ENCODE measurements around the gene GALNT18. TPM values are rescaled to one million over a fixed set of nuclear protein-coding genes. Genes with fewer than 3 reads are reported as not detected.

The GALNT18 gene
- polyA plus RNA-seq, 1 donor from 2014 or later, result 7.6 TPM

DNA sequence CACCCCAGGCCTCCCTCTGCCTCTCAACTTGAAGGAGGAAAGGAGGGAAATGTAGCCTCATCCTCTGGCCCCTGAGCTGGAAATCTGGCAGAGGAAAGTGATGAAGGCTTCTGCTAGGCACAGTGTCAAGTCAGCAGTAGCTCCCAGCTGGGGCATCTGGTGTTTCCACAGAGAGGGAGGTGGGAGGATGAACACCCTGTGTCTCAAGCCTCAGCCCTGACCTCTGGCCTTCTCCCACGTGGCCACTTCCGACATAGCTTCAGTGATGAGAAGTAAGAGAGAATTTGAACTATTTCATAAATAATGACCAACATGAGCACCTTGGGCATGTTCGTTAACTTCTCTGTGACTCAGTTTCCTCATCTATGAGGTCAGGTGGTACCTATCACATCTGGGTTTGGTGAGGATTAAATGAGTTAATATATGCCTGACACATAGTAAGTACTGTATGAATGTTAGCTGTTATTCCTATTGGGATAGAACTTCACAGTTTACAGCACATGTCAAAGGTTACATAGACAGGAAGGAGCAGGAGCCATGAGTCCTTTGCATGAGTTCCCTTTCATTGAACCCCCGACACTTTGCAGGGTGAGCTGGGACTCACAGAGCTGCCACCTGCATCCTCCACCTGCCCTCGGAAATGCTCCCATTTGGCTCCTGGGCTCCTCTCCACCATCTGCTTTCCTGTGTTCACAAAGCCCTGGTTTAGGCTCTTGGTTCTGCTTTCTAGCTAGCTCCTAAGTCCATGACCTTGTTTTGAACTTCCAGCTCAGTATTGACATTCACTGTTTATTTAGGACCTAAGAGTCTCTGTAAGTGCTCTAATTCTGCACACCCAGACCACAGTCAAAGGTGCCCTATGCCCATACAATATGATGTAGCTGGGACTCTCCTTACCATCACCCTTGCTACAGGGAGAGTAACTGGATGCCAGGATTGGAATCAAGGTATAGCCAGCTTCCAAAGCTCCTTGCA is 330.5 kb downstream of the GALNT18 start:
- H3K4me2 ChIP-seq (ENCODE audit: low read length), result no peak overlapping the region
- TF ChIP-seq, protein P1, sequence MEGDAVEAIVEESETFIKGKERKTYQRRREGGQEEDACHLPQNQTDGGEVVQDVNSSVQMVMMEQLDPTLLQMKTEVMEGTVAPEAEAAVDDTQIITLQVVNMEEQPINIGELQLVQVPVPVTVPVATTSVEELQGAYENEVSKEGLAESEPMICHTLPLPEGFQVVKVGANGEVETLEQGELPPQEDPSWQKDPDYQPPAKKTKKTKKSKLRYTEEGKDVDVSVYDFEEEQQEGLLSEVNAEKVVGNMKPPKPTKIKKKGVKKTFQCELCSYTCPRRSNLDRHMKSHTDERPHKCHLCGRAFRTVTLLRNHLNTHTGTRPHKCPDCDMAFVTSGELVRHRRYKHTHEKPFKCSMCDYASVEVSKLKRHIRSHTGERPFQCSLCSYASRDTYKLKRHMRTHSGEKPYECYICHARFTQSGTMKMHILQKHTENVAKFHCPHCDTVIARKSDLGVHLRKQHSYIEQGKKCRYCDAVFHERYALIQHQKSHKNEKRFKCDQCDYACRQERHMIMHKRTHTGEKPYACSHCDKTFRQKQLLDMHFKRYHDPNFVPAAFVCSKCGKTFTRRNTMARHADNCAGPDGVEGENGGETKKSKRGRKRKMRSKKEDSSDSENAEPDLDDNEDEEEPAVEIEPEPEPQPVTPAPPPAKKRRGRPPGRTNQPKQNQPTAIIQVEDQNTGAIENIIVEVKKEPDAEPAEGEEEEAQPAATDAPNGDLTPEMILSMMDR (IDR thresholded peaks at IDR 0.05; ENCODE audit: poor library complexity, severe bottlenecking), result no peak
- no peak for TF ChIP-seq EP300 (conservative IDR thresholded peaks at IDR 0.05; ENCODE audit: poor library complexity, severe bottlenecking)
- TF ChIP-seq SMC3 (conservative IDR thresholded peaks at IDR 0.05; ENCODE audit: poor library complexity), result no peak
- TF ChIP-seq RAD21 (conservative IDR thresholded peaks at IDR 0.05), result no peak
- TF ChIP-seq TAF1 (IDR thresholded peaks at IDR 0.05; ENCODE audit: low read depth), result no peak
- no peak for TF ChIP-seq EZH2 (IDR thresholded peaks at IDR 0.05; ENCODE audit: borderline replicate concordance, insufficient read depth, low read length, poor library complexity, severe bottlenecking)
- TF ChIP-seq POLR2AphosphoS5 (IDR thresholded peaks at IDR 0.05), result no peak
- TF ChIP-seq, protein P2, sequence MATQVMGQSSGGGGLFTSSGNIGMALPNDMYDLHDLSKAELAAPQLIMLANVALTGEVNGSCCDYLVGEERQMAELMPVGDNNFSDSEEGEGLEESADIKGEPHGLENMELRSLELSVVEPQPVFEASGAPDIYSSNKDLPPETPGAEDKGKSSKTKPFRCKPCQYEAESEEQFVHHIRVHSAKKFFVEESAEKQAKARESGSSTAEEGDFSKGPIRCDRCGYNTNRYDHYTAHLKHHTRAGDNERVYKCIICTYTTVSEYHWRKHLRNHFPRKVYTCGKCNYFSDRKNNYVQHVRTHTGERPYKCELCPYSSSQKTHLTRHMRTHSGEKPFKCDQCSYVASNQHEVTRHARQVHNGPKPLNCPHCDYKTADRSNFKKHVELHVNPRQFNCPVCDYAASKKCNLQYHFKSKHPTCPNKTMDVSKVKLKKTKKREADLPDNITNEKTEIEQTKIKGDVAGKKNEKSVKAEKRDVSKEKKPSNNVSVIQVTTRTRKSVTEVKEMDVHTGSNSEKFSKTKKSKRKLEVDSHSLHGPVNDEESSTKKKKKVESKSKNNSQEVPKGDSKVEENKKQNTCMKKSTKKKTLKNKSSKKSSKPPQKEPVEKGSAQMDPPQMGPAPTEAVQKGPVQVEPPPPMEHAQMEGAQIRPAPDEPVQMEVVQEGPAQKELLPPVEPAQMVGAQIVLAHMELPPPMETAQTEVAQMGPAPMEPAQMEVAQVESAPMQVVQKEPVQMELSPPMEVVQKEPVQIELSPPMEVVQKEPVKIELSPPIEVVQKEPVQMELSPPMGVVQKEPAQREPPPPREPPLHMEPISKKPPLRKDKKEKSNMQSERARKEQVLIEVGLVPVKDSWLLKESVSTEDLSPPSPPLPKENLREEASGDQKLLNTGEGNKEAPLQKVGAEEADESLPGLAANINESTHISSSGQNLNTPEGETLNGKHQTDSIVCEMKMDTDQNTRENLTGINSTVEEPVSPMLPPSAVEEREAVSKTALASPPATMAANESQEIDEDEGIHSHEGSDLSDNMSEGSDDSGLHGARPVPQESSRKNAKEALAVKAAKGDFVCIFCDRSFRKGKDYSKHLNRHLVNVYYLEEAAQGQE (IDR thresholded peaks at IDR 0.05; ENCODE audit: borderline replicate concordance), result no peak
- no peak for TF ChIP-seq MXI1 (conservative IDR thresholded peaks at IDR 0.05; ENCODE audit: poor library complexity, severe bottlenecking)
- no peaks in the 10 kb centered on the region for H3K79me2 ChIP-seq (replicated peaks; ENCODE audit: insufficient read depth, low read length)
- no peak overlapping the region for H2AFZ ChIP-seq (ENCODE audit: low read depth, low read length)
- H3K9ac ChIP-seq (ENCODE audit: low read length), result no peak overlapping the region
- H3K9me2 ChIP-seq (ENCODE audit: insufficient read depth, low read length), result no peaks in the 10 kb centered on the region
- no peak overlapping the region for H3K4me3 ChIP-seq (ENCODE audit: low read length)
- no peaks in the 10 kb centered on the region for H4K20me1 ChIP-seq (ENCODE audit: insufficient read depth)
- no peaks in the 10 kb centered on the region for H3F3A ChIP-seq (ENCODE audit: insufficient read depth, low read length, poor library complexity, severe bottlenecking)
- H3K27ac ChIP-seq (ENCODE audit: low read length), result no peak overlapping the region
- H3K27me3 ChIP-seq (ENCODE audit: insufficient read depth, low read depth, low read length), result no peaks in the 10 kb centered on the region
- no peaks in the 10 kb centered on the region for H3K9me3 ChIP-seq (ENCODE audit: low read length)
- no peaks in the 10 kb centered on the region for H3K36me3 ChIP-seq (ENCODE audit: insufficient read depth, low read length)

DNA sequence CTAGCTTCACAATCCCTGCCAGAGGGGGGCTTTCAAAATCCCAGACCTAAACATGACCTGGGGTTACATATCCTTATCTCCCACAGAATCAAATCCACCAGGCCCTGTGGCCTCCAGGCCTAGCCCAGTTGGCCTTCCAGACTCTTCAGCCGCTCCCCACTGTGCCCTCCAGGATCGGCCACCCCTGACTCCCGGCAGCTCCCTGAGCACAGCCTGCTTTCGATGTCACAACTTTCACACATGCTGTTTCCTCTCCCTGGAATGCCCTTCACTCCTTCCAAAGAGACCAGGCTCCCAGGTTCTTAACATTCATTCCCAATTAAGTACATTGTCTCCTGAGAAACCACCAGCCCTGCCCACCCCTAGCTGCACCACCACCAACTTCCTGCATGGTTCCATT is 331.5 kb downstream of the GALNT18 start:
- Histone ChIP-seq H3K79me2 (replicated peaks; ENCODE audit: insufficient read depth, low read length) (no peaks in the 10 kb centered on the region), H3K9me2 (ENCODE audit: insufficient read depth, low read length) (no peaks in the 10 kb centered on the region), H3K9me3 (ENCODE audit: low read length) (no peaks in the 10 kb centered on the region), H3K27me3 (ENCODE audit: insufficient read depth, low read depth, low read length) (no peaks in the 10 kb centered on the region), H4K20me1 (ENCODE audit: insufficient read depth) (no peaks in the 10 kb centered on the region), H2AFZ (ENCODE audit: low read depth, low read length) (no peak overlapping the region), H3K4me2 (ENCODE audit: low read length) (no peak overlapping the region), H3K27ac (ENCODE audit: low read length) (no peak overlapping the region), H3K36me3 (ENCODE audit: insufficient read depth, low read length) (no peaks in the 10 kb centered on the region), H3K9ac (ENCODE audit: low read length) (no peak overlapping the region), H3K4me3 (ENCODE audit: low read length) (no peak overlapping the region), H3F3A (ENCODE audit: insufficient read depth, low read length, poor library complexity, severe bottlenecking) (no peaks in the 10 kb centered on the region)
- TF ChIP-seq POLR2AphosphoS5 (IDR thresholded peaks at IDR 0.05) (no peak), TAF1 (IDR thresholded peaks at IDR 0.05; ENCODE audit: low read depth) (no peak), EP300 (conservative IDR thresholded peaks at IDR 0.05; ENCODE audit: poor library complexity, severe bottlenecking) (no peak), MXI1 (conservative IDR thresholded peaks at IDR 0.05; ENCODE audit: poor library complexity, severe bottlenecking) (no peak)
- TF ChIP-seq, protein P1 (IDR thresholded peaks at IDR 0.05; ENCODE audit: poor library complexity, severe bottlenecking), result no peak

Measured in neural cell (in vitro differentiated cells).